B cell (primary cell): ENCODE data around the gene CAMK2A.

Experiments
- EZH2 ChIP-seq: IDR thresholded peaks from 2 replicates; pipeline ENCODE4 v1.6.1; 2012; ENCODE audit warnings: borderline replicate concordance, low read depth, mild to moderate bottlenecking, moderate library complexity, low read length; ENCODE audit not compliant: insufficient read depth, poor library complexity, severe bottlenecking
- TF ChIP-seq, protein P1 (sequence below): fragments of 200-600 bp; IDR thresholded peaks from one replicate; pipeline ENCODE4 v1.8.0; 2022; ENCODE audit warnings: antibody characterized with exemption, mild to moderate bottlenecking

DNA sequence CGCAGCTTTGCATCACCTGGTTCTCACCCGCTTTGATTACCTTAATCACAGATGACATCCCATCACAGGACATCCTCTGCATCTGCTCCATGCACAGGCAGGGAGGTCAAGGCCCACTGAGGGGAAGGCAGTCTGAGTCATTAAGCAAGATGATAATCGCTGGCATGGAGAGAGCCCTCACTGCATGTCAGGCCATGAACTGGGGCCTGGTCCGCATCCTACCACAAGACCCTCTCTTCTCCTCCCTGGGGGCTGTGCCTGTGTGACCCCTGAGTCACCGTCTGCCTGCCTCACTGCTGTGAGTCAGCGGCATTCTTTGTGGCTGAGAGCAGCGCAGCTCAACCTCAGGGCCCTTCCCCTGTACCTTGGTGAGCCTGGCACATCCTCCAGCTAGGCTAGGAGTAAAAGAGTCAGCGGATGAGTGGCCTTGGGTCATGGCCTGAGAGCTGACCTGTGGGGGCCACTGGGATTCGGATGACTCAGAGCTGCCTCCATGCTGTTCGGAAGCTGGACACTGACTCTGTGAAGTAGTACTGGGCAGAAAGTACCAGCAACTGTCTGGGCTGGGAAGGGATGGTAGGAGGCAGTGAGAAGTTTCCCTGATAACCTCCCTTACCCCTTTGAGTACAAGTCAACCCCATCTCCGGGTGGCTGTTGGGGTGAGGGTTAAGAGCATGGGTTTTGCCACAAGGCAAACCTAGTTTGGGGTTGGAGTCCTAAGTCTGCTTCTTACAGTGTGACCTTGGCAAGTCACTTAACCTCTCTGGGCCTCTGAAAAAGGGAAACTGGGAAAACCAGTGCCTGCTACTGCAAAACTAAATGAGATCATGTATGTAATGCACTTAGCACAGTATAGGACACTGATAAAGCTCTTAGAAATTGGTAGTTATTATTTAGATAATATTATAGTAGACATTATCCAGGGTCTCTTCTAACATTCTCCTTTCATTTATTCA, 27.8 kb upstream of the CAMK2A start:
- TF ChIP-seq, protein P1, sequence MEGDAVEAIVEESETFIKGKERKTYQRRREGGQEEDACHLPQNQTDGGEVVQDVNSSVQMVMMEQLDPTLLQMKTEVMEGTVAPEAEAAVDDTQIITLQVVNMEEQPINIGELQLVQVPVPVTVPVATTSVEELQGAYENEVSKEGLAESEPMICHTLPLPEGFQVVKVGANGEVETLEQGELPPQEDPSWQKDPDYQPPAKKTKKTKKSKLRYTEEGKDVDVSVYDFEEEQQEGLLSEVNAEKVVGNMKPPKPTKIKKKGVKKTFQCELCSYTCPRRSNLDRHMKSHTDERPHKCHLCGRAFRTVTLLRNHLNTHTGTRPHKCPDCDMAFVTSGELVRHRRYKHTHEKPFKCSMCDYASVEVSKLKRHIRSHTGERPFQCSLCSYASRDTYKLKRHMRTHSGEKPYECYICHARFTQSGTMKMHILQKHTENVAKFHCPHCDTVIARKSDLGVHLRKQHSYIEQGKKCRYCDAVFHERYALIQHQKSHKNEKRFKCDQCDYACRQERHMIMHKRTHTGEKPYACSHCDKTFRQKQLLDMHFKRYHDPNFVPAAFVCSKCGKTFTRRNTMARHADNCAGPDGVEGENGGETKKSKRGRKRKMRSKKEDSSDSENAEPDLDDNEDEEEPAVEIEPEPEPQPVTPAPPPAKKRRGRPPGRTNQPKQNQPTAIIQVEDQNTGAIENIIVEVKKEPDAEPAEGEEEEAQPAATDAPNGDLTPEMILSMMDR, result no peak
- TF ChIP-seq EZH2, result no peak
